ENCODE measurements around the gene TDRD3. TPM values are rescaled to one million over a fixed set of nuclear protein-coding genes. Genes with fewer than 3 reads are reported as not detected.

The TDRD3 gene
- total and polyA plus RNA-seq, 4 donors: 3.6 to 15.8 (median 6.2) TPM

DNA sequence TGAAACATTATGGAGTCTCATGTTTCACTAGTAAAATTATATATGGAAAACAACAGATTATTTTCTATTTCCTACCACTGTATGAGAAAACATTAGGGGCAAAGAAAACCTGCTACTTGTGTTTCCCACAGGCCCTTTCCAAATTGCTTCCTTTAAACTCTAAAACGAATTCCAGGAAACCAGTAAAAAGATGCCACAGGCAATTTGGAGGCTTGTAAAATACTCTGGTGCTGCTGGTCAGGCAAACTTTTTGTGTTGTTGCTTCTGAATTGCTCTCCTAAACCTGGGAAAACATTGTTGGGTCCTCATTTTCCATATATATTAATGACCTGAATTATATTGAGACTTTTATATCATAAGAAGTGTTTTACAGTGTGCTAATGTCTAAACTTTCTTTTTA, 141.5 kb downstream of the TDRD3 start:
- no peak overlapping the region for H3K4me3 ChIP-seq (ENCODE audit: low read depth in 1 of 3, low read length in 3 of 3)
- no peak overlapping the region for H3K9ac ChIP-seq (ENCODE audit: low read depth in 1 of 2, low read length in 2 of 2)
- H3K27ac ChIP-seq (ENCODE audit: low read depth in 1 of 2, low read length in 2 of 2): no peak overlapping the region
- WGBS: 59% methylated on average over 1 of the region's 1 CpG
- DNase-seq (ENCODE audit: low spot score): no peak
- no peaks in the 10 kb centered on the region for H3K9me3 ChIP-seq (ENCODE audit: control insufficient read depth in 4 of 4, low read length in 3 of 4)
- peaks cover 0 to 2% (median under 1%) of the 10 kb centered on the region in 4 donors for H3K36me3 ChIP-seq (ENCODE audit: control insufficient read depth in 4 of 4, insufficient read depth in 3 of 4, low read depth in 1 of 4, low read length in 3 of 4)
- TF ChIP-seq, protein P1, sequence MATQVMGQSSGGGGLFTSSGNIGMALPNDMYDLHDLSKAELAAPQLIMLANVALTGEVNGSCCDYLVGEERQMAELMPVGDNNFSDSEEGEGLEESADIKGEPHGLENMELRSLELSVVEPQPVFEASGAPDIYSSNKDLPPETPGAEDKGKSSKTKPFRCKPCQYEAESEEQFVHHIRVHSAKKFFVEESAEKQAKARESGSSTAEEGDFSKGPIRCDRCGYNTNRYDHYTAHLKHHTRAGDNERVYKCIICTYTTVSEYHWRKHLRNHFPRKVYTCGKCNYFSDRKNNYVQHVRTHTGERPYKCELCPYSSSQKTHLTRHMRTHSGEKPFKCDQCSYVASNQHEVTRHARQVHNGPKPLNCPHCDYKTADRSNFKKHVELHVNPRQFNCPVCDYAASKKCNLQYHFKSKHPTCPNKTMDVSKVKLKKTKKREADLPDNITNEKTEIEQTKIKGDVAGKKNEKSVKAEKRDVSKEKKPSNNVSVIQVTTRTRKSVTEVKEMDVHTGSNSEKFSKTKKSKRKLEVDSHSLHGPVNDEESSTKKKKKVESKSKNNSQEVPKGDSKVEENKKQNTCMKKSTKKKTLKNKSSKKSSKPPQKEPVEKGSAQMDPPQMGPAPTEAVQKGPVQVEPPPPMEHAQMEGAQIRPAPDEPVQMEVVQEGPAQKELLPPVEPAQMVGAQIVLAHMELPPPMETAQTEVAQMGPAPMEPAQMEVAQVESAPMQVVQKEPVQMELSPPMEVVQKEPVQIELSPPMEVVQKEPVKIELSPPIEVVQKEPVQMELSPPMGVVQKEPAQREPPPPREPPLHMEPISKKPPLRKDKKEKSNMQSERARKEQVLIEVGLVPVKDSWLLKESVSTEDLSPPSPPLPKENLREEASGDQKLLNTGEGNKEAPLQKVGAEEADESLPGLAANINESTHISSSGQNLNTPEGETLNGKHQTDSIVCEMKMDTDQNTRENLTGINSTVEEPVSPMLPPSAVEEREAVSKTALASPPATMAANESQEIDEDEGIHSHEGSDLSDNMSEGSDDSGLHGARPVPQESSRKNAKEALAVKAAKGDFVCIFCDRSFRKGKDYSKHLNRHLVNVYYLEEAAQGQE (IDR thresholded peaks at IDR 0.05): no peak
- TF ChIP-seq NR2F2 (IDR thresholded peaks at IDR 0.05) (no peak), MAX (IDR thresholded peaks at IDR 0.05) (no peak), RXRA (IDR thresholded peaks at IDR 0.05) (no peak), EGR1 (IDR thresholded peaks at IDR 0.05; ENCODE audit: low read depth in 2 of 2) (no peak)
- no peaks in the 10 kb centered on the region for H3K4me1 ChIP-seq (ENCODE audit: control insufficient read depth in 4 of 4, insufficient read depth in 4 of 4, low read length in 3 of 4)
- no peaks in the 10 kb centered on the region for H3K27me3 ChIP-seq (ENCODE audit: control insufficient read depth in 4 of 4, insufficient read depth in 4 of 4, low read length in 3 of 4)

GRCh38 chr13:60540276-60540675, 143.3 kb downstream of the TDRD3 start:
- H3K27me3 ChIP-seq (ENCODE audit: control insufficient read depth in 4 of 4, insufficient read depth in 4 of 4, low read length in 3 of 4): no peaks in the 10 kb centered on the region
- no peaks in the 10 kb centered on the region for H3K9me3 ChIP-seq (ENCODE audit: control insufficient read depth in 4 of 4, low read length in 3 of 4)
- no peak overlapping the region for H3K27ac ChIP-seq (ENCODE audit: low read depth in 1 of 2, low read length in 2 of 2)
- no peak overlapping the region for H3K9ac ChIP-seq (ENCODE audit: low read depth in 1 of 2, low read length in 2 of 2)
- TF ChIP-seq NR2F2 (IDR thresholded peaks at IDR 0.05): no peak
- TF ChIP-seq EGR1 (IDR thresholded peaks at IDR 0.05; ENCODE audit: low read depth in 2 of 2): no peak
- TF ChIP-seq, protein P2, sequence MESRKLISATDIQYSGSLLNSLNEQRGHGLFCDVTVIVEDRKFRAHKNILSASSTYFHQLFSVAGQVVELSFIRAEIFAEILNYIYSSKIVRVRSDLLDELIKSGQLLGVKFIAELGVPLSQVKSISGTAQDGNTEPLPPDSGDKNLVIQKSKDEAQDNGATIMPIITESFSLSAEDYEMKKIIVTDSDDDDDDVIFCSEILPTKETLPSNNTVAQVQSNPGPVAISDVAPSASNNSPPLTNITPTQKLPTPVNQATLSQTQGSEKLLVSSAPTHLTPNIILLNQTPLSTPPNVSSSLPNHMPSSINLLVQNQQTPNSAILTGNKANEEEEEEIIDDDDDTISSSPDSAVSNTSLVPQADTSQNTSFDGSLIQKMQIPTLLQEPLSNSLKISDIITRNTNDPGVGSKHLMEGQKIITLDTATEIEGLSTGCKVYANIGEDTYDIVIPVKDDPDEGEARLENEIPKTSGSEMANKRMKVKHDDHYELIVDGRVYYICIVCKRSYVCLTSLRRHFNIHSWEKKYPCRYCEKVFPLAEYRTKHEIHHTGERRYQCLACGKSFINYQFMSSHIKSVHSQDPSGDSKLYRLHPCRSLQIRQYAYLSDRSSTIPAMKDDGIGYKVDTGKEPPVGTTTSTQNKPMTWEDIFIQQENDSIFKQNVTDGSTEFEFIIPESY (IDR thresholded peaks at IDR 0.05): no peak
- TF ChIP-seq YY1 (IDR thresholded peaks at IDR 0.05): no peak
- TF ChIP-seq, protein P3, sequence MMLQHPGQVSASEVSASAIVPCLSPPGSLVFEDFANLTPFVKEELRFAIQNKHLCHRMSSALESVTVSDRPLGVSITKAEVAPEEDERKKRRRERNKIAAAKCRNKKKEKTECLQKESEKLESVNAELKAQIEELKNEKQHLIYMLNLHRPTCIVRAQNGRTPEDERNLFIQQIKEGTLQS (IDR thresholded peaks at IDR 0.05): no peak
- no peak for TF ChIP-seq MAX (IDR thresholded peaks at IDR 0.05)
- TF ChIP-seq FOXA2 (IDR thresholded peaks at IDR 0.05): no peak
- TF ChIP-seq JUND (IDR thresholded peaks at IDR 0.05): no peak
- TF ChIP-seq, protein P1 (IDR thresholded peaks at IDR 0.05): no peak
- TF ChIP-seq, protein P4, sequence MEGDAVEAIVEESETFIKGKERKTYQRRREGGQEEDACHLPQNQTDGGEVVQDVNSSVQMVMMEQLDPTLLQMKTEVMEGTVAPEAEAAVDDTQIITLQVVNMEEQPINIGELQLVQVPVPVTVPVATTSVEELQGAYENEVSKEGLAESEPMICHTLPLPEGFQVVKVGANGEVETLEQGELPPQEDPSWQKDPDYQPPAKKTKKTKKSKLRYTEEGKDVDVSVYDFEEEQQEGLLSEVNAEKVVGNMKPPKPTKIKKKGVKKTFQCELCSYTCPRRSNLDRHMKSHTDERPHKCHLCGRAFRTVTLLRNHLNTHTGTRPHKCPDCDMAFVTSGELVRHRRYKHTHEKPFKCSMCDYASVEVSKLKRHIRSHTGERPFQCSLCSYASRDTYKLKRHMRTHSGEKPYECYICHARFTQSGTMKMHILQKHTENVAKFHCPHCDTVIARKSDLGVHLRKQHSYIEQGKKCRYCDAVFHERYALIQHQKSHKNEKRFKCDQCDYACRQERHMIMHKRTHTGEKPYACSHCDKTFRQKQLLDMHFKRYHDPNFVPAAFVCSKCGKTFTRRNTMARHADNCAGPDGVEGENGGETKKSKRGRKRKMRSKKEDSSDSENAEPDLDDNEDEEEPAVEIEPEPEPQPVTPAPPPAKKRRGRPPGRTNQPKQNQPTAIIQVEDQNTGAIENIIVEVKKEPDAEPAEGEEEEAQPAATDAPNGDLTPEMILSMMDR (IDR thresholded peaks at IDR 0.05; ENCODE audit: low read depth, low read length, missing input control): no peak
- DNase-seq (ENCODE audit: low spot score): no peak
- peaks cover 0 to 2% (median 0%) of the 10 kb centered on the region in 4 donors for H3K36me3 ChIP-seq (ENCODE audit: control insufficient read depth in 4 of 4, insufficient read depth in 3 of 4, low read depth in 1 of 4, low read length in 3 of 4)
- no peak overlapping the region for H3K4me3 ChIP-seq (ENCODE audit: low read depth in 1 of 3, low read length in 3 of 3)
- WGBS: 96% methylated on average over 4 of the region's 4 CpGs
- no peaks in the 10 kb centered on the region for H3K4me1 ChIP-seq (ENCODE audit: control insufficient read depth in 4 of 4, insufficient read depth in 4 of 4, low read length in 3 of 4)

Measured in liver (tissue), 9 donors.